ENCODE data around the gene KCNAB1.

Gene KCNAB1

DNA sequence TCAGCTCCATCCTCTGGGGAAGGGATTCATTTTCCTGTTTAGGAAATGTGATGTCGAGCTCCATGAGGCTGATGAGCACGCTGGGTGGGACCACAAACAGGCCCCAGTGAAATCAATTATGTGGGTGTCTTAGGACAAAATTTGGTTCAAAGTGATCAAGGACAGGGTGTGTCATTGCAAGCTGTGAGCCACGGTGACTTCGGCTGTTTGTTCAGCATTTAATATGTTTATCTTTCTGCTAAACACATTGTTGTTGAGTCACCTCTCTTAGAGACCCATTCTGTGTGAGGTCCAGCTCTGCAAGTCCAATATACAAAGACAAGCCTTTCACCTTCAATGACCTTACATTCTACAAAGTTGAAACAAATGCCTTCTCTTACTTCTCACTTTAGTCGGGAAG is 393.2 kb downstream of the KCNAB1 start (continued):
- TF ChIP-seq, protein P1, sequence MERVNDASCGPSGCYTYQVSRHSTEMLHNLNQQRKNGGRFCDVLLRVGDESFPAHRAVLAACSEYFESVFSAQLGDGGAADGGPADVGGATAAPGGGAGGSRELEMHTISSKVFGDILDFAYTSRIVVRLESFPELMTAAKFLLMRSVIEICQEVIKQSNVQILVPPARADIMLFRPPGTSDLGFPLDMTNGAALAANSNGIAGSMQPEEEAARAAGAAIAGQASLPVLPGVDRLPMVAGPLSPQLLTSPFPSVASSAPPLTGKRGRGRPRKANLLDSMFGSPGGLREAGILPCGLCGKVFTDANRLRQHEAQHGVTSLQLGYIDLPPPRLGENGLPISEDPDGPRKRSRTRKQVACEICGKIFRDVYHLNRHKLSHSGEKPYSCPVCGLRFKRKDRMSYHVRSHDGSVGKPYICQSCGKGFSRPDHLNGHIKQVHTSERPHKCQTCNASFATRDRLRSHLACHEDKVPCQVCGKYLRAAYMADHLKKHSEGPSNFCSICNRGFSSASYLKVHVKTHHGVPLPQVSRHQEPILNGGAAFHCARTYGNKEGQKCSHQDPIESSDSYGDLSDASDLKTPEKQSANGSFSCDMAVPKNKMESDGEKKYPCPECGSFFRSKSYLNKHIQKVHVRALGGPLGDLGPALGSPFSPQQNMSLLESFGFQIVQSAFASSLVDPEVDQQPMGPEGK (CRISPR knock-in tag; IDR thresholded peaks at IDR 0.05; ENCODE audit: borderline replicate concordance) = no peak
- no peak for TF ChIP-seq ZNF8 (CRISPR knock-in tag; IDR thresholded peaks at IDR 0.05)
- TF ChIP-seq ZFP3 (CRISPR knock-in tag; IDR thresholded peaks at IDR 0.05) = no peak
- no peak for TF ChIP-seq ZNF565 (CRISPR knock-in tag; conservative IDR thresholded peaks at IDR 0.05; ENCODE audit: low read depth)
- TF ChIP-seq ESRRG (CRISPR knock-in tag; IDR thresholded peaks at IDR 0.05) = no peak
- TF ChIP-seq, protein P2, sequence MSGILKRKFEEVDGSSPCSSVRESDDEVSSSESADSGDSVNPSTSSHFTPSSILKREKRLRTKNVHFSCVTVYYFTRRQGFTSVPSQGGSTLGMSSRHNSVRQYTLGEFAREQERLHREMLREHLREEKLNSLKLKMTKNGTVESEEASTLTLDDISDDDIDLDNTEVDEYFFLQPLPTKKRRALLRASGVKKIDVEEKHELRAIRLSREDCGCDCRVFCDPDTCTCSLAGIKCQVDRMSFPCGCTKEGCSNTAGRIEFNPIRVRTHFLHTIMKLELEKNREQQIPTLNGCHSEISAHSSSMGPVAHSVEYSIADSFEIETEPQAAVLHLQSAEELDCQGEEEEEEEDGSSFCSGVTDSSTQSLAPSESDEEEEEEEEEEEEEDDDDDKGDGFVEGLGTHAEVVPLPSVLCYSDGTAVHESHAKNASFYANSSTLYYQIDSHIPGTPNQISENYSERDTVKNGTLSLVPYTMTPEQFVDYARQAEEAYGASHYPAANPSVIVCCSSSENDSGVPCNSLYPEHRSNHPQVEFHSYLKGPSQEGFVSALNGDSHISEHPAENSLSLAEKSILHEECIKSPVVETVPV (CRISPR knock-in tag; IDR thresholded peaks at IDR 0.05) = no peak
- no peak for TF ChIP-seq ARNTL (CRISPR knock-in tag; IDR thresholded peaks at IDR 0.05; ENCODE audit: borderline replicate concordance, low read depth)
- TF ChIP-seq CSDC2 (CRISPR knock-in tag; IDR thresholded peaks at IDR 0.05) = no peak

DNA sequence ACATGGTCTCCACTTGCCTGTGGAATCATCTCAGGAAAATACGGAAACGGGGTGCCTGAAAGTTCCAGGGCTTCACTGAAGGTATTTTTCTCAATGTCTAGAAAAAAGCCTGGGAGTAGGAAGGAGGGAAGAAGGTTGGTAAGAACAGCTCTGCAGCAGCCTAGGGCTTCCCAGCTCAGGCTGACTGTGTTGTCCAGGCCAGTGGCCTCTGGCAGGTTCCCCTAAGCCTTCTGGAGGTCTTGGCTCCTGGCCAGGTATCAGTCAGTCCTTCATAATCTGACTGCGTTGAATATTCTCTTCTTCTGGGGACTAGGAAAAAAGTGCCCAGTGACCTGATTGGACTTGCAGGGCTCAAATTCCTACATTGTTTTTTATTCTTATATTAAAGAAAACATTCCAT is 395.9 kb downstream of the KCNAB1 start:
- ATAC-seq = peak; percentile 48
- TF ChIP-seq ISL1 (CRISPR knock-in tag; IDR thresholded peaks at IDR 0.05) = no peak
- TF ChIP-seq BACH2 (CRISPR knock-in tag; IDR thresholded peaks at IDR 0.05; ENCODE audit: borderline replicate concordance) = no peak
- TF ChIP-seq ZNF565 (CRISPR knock-in tag; conservative IDR thresholded peaks at IDR 0.05; ENCODE audit: low read depth) = no peak
- TF ChIP-seq ARNTL (CRISPR knock-in tag; IDR thresholded peaks at IDR 0.05; ENCODE audit: borderline replicate concordance, low read depth) = no peak

- peak; percentile 40 for ATAC-seq
- TF ChIP-seq OSR1 (CRISPR knock-in tag; IDR thresholded peaks at IDR 0.05) (no peak), ISL1 (CRISPR knock-in tag; IDR thresholded peaks at IDR 0.05) (peak; percentile 62)
These were observed 396.6 kb downstream of the KCNAB1 start for GRCh38 chr3:156516961-156517360.

- TF ChIP-seq ZNF70 (CRISPR knock-in tag; IDR thresholded peaks at IDR 0.05) (no peak), ISL1 (CRISPR knock-in tag; IDR thresholded peaks at IDR 0.05) (0 out of 2 replicates have a peak, but pooled peaks have one; percentile 22), TCF4 (CRISPR knock-in tag; IDR thresholded peaks at IDR 0.05; ENCODE audit: borderline replicate concordance) (no peak)
- TF ChIP-seq, protein P1 (CRISPR knock-in tag; IDR thresholded peaks at IDR 0.05; ENCODE audit: borderline replicate concordance) = no peak
- TF ChIP-seq, protein P3, sequence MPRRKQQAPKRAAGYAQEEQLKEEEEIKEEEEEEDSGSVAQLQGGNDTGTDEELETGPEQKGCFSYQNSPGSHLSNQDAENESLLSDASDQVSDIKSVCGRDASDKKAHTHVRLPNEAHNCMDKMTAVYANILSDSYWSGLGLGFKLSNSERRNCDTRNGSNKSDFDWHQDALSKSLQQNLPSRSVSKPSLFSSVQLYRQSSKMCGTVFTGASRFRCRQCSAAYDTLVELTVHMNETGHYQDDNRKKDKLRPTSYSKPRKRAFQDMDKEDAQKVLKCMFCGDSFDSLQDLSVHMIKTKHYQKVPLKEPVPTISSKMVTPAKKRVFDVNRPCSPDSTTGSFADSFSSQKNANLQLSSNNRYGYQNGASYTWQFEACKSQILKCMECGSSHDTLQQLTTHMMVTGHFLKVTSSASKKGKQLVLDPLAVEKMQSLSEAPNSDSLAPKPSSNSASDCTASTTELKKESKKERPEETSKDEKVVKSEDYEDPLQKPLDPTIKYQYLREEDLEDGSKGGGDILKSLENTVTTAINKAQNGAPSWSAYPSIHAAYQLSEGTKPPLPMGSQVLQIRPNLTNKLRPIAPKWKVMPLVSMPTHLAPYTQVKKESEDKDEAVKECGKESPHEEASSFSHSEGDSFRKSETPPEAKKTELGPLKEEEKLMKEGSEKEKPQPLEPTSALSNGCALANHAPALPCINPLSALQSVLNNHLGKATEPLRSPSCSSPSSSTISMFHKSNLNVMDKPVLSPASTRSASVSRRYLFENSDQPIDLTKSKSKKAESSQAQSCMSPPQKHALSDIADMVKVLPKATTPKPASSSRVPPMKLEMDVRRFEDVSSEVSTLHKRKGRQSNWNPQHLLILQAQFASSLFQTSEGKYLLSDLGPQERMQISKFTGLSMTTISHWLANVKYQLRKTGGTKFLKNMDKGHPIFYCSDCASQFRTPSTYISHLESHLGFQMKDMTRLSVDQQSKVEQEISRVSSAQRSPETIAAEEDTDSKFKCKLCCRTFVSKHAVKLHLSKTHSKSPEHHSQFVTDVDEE (CRISPR knock-in tag; IDR thresholded peaks at IDR 0.05) = no peak
- ATAC-seq = no peak
These were observed 398.3 kb downstream of the KCNAB1 start for GRCh38 chr3:156518726-156519125.

GRCh38 chr3:156519758-156520162 is 399.4 kb downstream of the KCNAB1 start:
- no peak for TF ChIP-seq ARNTL (CRISPR knock-in tag; IDR thresholded peaks at IDR 0.05; ENCODE audit: borderline replicate concordance, low read depth)
- no peak for TF ChIP-seq ZFP3 (CRISPR knock-in tag; IDR thresholded peaks at IDR 0.05)
- TF ChIP-seq CSDC2 (CRISPR knock-in tag; IDR thresholded peaks at IDR 0.05) = no peak
- TF ChIP-seq SNAI2 (CRISPR knock-in tag; IDR thresholded peaks at IDR 0.05) = no peak
- no peak for TF ChIP-seq PPARA (CRISPR knock-in tag; IDR thresholded peaks at IDR 0.05; ENCODE audit: borderline replicate concordance)
- TF ChIP-seq TOX (CRISPR knock-in tag; IDR thresholded peaks at IDR 0.05; ENCODE audit: borderline replicate concordance) = no peak
- TF ChIP-seq, protein P3 (CRISPR knock-in tag; IDR thresholded peaks at IDR 0.05) = no peak
- TF ChIP-seq CREB5 (CRISPR knock-in tag; IDR thresholded peaks at IDR 0.05; ENCODE audit: low read depth) = no peak
- no peak for ATAC-seq
